HL-60 (cell line): ENCODE results near the gene ZNF384.

ENCODE experiments used
- CTCF ChIP-seq: IDR thresholded peaks from one replicate; pipeline ENCODE4 v1.5.1; 2011; ENCODE audit warnings: low read length, control low read depth, inconsistent platforms; ENCODE audit not compliant: insufficient read depth
- GABPA ChIP-seq: IDR thresholded peaks from 2 replicates; pipeline ENCODE4 v1.6.1; 2012; ENCODE audit warnings: low read depth
- POLR2AphosphoS5 ChIP-seq: IDR thresholded peaks from 2 replicates; pipeline ENCODE4 v1.6.1; 2012; ENCODE audit warnings: low read depth
- REST ChIP-seq: IDR thresholded peaks from 2 replicates; pipeline ENCODE4 v1.6.1; 2012; ENCODE audit warnings: low read depth; ENCODE audit not compliant: insufficient replicate concordance

- TF ChIP-seq CTCF, result peak; percentile 27
- TF ChIP-seq POLR2AphosphoS5, result no peak
- TF ChIP-seq GABPA, result no peak
- TF ChIP-seq REST, result no peak
Observed at GRCh38 chr12:6697584-6698351, 8.6 kb upstream of the ZNF384 start.
